SKM-1 (cell line): ENCODE results near the gene ERICH6B.

Source experiments
- DNase-seq: peaks from one replicate; lab custom pipeline; 2025; ENCODE audit not compliant: unreplicated experiment; lab: John Stamatoyannopoulos, UW

The ERICH6B gene

GRCh38 chr13:45602183-45603170, 13.1 kb downstream of the ERICH6B start:
- DNase-seq: no peak

- DNase-seq: no peak
Measured at GRCh38 chr13:45601680-45602079, 13.9 kb downstream of the ERICH6B start.

GRCh38 chr13:45598597-45598996, 16.9 kb downstream of the ERICH6B start:
- no peak for DNase-seq

- DNase-seq: no peak
Measured at GRCh38 chr13:45596800-45597475, 18.6 kb downstream of the ERICH6B start.

- no peak for DNase-seq
Measured at GRCh38 chr13:45595965-45596364, 19.6 kb downstream of the ERICH6B start.

DNA sequence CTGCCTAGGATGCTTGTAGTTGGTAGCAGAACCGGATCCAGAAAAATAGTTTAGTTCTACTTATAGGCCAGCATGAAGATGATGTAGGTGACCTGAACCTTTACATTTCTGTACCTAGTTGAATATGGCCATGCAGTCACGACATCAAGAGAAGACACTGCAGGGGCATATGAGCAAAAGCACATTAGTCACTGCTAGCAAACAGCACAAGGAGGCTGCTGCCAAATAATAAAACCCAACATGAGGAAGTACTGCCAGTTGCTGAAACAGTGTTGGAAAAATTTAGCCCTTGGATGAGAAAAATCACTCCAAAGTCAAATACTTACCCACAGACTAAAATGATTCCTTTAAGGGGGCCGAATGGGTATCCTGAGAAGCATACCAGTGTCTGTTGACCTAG, 20.8 kb downstream of the ERICH6B start:
- DNase-seq: no peak

- no peak for DNase-seq
Measured at GRCh38 chr13:45594227-45594626, 21.3 kb downstream of the ERICH6B start.

DNA sequence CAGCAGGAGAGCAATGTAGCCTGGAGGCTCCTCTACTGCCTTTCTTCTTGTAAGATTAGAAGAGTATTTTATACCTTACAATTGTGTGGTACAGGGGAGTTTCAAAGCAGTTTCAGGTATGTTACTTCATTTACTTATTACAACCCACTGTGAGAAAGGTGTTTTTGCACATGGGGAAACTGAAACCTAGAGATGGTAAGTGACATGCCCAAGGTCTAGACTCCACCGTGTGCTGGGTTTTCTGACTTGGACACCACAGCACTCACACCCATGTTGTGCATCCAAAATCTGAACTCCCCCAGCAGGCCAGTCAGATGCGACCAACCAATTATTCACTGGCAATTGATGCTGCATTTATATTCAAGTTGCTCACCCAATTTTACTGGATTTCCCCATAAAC, 22.8 kb downstream of the ERICH6B start:
- DNase-seq: no peak

DNA sequence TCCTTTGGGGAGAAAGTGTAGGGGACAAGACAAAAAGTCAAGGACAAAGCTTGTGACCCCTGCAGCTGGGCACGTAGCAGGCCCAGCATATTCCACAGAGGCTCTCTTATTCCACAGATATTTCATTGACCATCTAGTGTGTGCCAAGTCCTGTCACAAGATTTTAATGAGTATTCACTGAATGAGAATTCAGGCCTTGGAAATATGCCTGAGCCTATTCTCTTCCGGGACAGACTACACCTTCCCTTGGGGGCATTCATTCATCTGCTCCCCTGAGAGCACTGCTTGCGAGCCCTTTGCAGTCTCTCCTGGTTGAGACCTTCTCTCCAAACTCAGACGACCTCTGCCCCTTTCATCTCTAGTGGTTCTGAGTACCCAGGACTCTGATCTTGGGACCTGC, 25.5 kb downstream of the ERICH6B start:
- DNase-seq: no peak

GRCh38 chr13:45587897-45588296, 27.6 kb downstream of the ERICH6B start:
- no peak for DNase-seq

DNA sequence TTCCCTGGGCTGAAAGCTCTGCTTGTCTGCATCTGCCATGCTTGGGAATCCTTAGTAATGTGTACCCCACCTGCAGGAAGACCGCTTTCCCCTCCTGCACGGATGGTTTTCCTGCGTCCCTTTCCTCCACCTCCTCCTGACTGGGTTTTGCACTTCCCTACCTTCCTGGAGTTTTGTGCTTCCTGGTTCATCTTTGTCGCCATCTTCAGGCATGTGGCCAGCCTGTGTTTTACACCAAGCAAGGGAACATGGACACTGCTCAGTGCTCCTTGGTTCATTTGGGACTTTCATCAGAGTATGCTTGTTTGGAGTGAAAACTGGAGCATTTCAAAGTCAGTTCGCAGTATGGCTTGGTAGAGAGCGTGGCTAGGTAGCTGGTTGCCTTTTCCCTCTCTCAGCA, 30.7 kb downstream of the ERICH6B start:
- DNase-seq: no peak

DNA sequence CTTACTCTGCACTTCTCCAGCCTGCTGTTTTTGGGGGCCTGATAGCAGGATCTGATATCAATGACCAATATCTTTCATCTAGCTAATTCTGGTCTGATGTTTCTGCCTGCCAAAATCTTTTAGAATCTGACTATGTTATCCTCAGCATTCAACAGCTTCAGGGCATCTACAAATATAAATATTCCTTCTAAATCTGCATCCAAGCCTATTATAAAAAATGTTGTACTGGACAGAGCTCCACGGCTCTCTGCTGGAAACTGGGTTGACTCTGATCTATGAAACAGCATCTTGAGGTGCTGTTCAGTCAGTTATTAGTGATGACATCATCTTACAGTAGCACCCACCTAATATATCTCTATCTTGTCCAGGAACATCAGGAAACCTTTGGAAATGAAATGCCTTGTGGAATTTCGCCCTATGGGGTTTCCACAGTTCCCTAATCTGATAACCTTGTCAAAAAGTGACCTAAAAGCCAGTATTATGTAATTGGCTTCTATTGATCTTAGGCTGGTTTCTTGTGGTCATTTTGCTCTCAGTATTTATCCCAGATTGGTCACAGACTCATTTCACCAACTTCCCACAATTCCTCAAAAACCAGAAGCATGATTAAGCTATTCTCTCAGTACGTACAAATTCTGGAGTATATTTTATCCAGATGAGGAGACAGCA, 33.0 kb downstream of the ERICH6B start:
- DNase-seq: no peak

DNA sequence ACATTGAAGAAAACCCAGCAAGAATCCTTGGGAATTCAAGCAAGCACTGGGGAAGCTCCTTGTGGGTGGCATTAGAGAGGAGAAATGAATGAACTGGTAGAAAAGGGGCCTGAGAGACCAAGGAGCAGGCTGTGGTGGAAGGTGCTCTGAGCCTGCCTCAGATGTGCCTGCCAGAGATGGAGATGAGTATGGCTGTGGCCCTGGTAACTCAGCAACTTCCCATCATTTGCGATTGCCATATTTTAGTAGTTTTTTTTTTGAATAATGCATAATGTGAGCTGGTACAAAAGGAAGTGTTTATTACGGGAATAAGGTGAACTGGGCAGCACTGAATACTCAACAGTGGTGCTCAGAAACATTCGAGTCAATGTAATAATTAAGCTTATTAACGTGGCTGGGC, 39.1 kb downstream of the ERICH6B start:
- no peak for DNase-seq

DNA sequence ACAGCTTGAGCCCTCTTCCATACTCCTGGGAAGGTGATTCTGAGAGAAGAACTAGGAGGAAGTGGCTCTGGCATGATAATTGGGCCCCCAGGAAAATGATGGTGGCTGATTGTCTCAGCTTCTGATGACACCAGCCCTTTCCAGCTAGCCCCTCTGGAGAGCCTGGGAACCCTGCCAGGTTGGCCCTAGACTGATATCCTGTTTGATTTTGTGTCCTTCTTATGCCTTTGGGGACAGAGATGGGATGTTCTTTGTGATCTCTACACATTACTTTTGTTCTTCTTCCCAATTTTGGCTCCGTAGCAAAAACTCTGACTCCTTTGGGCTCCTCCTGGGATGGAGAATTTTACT, 39.7 kb downstream of the ERICH6B start:
- DNase-seq: no peak

DNA sequence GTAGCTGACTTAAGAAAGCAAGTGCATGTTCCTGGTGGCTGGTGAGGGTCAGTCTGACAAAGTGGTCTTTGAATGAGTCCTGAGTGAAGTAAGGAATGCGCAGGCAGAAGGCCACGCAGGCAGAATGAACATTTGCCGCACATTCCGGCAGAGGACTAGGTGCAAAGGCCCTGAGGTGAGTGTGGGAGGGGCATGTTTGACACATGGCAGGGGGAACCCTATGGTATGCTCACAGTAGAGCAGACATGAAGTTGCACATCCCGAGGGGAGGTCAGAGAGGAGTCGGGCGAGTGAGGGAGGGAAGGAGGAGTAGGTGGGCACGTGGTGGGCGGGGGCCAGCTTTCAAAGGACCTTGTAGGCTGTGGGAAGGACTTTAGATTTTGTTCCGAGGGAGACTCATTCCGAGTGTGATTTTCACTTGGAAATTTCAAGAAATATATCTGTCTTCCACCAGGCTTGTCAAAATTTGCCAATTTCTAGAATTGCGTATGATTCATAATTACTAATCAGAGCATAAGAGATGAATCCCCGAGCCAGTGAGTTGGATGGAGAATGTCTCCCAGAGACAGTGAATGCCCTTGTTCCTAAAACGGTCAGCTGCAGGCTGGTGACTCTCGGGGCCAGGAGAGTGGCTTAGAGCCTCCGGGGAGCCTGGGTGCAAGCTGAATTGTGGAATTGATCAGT, 40.3 kb downstream of the ERICH6B start:
- DNase-seq: no peak

DNA sequence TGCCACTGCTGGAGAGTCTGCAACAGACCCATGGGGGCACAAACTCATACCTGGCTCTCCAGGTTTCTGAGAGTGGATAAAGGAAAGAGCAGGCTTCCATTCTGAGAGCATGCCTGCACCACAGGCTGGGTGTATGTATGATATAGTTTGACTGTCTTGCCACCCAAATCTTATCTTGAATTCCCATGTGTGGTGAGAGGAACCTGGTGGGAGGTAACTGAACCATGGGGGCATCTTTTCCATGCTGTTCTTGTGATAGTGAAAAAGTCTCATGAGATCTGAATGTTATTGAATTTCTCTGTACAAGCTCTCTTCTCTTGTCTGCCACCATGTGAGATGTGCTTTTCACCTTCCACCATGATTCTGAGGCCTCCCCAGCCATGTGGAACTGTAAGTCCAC, 50.2 kb downstream of the ERICH6B start:
- no peak for DNase-seq

DNA sequence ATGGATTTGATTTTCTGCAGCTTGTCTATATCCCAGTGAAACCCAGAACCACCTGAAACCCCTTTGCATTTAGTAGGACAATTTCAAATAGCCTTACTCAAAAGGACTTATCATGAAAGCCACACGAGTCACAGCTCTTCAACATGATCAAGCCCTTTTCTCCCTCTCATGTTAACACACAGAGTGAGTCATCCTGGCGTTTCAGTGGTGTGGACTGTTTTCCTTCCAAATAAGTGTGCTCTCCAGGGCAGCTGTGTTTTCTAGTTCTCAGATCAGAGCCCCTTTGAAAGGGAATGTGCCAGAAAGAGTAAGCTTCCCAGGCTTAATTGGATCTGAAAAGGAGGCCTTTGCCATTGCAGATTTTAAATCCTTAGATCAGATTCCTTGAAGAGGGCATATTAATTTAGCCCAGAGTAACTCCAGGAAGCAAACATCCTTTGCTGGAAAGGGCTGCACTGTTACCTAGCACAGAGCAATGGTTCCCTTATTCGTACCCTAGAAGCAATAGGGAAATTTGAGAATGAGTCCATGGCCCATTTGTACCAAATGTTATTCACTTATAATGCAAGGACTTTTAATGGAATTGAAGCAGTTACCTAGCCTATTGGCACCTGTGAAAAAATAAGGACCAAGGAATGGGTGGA, 51.3 kb downstream of the ERICH6B start:
- DNase-seq: no peak

DNA sequence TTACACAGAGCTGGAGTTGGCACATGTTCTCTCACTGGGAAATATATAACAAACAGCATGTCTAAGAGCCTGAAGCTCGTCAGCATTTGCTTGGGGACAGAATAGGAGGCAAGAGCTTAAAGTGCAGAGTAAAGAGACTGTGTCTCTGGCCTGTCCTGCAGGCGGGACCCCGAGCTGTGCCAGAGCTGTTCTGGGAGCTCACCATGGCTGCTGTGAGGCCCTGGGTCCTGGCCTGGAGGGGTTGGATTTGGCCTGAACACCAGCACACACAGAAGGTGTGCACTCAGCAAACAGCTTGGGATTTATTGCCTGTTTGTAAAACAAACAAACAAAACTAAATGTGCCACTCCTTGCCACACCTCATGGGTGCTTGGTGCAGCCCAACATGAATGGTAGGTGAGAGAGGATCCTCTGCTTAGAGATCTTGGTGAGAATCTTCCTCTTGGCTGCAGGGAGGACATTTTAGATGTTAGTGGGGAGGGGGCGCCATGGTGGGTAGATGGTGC, 60.9 kb downstream of the ERICH6B start:
- DNase-seq: no peak

DNA sequence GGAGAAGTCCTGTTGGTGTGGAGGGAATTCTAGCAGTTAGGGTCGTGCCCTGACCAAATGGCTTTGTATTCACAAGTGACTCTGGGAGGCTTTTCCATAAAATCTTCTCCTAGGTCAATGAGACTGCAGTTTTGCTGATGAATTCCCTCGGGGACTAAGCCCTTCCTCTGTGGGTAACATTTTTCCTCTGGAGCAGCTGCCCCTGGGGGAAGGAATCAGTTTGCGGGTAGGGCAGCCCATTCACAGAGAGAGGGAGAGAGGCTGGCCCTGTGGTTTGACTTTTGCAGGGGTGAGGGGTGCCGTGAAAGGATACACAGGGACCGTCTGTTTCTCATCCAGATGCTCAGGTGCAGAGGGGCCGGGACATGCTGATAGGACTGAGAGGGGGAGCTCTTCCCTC, 67.3 kb downstream of the ERICH6B start:
- DNase-seq: no peak

- DNase-seq: no peak
Measured at GRCh38 chr13:45546410-45546765, 69.2 kb downstream of the ERICH6B start.
